ENCODE measurements around the gene TANGO6. TPM values are rescaled to one million over a fixed set of nuclear protein-coding genes. Genes with fewer than 3 reads are reported as not detected.

TANGO6 gene
- total and polyA plus RNA-seq, 10 of the 15 experiments (the other 5 are each of a cell fraction or from before 2014, with no cell fraction given): 1.1 to 20.6 (median 11.0) TPM

- TF ChIP-seq REST (IDR thresholded peaks at IDR 0.05; ENCODE audit: low read depth, low read length) (no peak), TCF12 (IDR thresholded peaks at IDR 0.05; ENCODE audit: low read depth, low read length) (no peak), E2F4 (IDR thresholded peaks at IDR 0.05; ENCODE audit: low read depth, low read length) (no peak), POLR2A (IDR thresholded peaks at IDR 0.05; ENCODE audit: low read depth, low read length) (no peak), RELA (IDR thresholded peaks at IDR 0.05; ENCODE audit: borderline replicate concordance, partially characterized antibody) (no peak), ZBTB33 (IDR thresholded peaks at IDR 0.05) (no peak), RAD51 (IDR thresholded peaks at IDR 0.05) (no peak), POU2F2 (IDR thresholded peaks at IDR 0.05; ENCODE audit: borderline replicate concordance, low read depth, low read length) (no peak)
Observed at GRCh38 chr16:68802190-68802589, 41.1 kb upstream of the TANGO6 start (continued).
